Activated B cell treated with CpG ODN at 0.5 μM for 24 hours (primary cell): ENCODE results near the gene CLDN22. TPM values are rescaled to one million over a fixed set of nuclear protein-coding genes. Genes with fewer than 3 reads are reported as not detected.

Experiments used
- ATAC-seq: fragments of 200-7000 bp; cut with Tn5 transposase; one replicate; pipeline ENCODE4 v1.10.0; 2021; ENCODE audit warnings: low read depth, mild to moderate bottlenecking, moderate library complexity
- CTCF ChIA-PET: fragments of 350-600 bp; sonication (Branson Sonifier 250); formaldehyde crosslinking; loops from one replicate; lab custom pipeline; 2021; ENCODE audit warnings: antibody characterized with exemption; lab: Charles Lee
- POLR2A ChIA-PET: fragments of 350-600 bp; sonication (Branson Sonifier 250); formaldehyde crosslinking; loops from one replicate; lab custom pipeline; 2021; ENCODE audit warnings: antibody characterized with exemption; lab: Charles Lee
- DNase-seq: peaks from one replicate; pipeline ENCODE4 v3.0.0; 2022
- H3K27ac Mint-ChIP-seq: one replicate; pipeline ENCODE4 v1.8.0; 2020; ENCODE audit warnings: mixed read lengths
- H3K27me3 Mint-ChIP-seq: one replicate; pipeline ENCODE4 v1.8.0; 2021; ENCODE audit warnings: mixed read lengths
- H3K36me3 Mint-ChIP-seq: one replicate; pipeline ENCODE4 v1.8.0; 2021; ENCODE audit warnings: low read depth, mixed read lengths
- H3K4me1 Mint-ChIP-seq: one replicate; pipeline ENCODE4 v1.8.0; 2021; ENCODE audit warnings: mixed read lengths
- H3K4me3 Mint-ChIP-seq: one replicate; pipeline ENCODE4 v1.8.0; 2020; ENCODE audit warnings: mild to moderate bottlenecking, mixed read lengths
- H3K9me3 Mint-ChIP-seq: one replicate; pipeline ENCODE4 v1.8.0; 2020; ENCODE audit warnings: mixed read lengths
- CTCF ChIP-seq: fragments of 200-600 bp; IDR thresholded peaks from one replicate; pipeline ENCODE4 v1.8.0; 2022; ENCODE audit warnings: antibody characterized with exemption, mild to moderate bottlenecking
- intact Hi-C: fragments of 100-400 bp; cut with micrococcal nuclease; formaldehyde crosslinking; loops from one replicate; pipeline ENCODE4 v1.15.1; 2024
- total RNA-seq: library from RNA; stranded (reverse); gene quantifications from 2 replicates; pipeline ENCODE4 v1.2.3, GENCODE V29; 2022

The CLDN22 gene
- total RNA-seq, 1 donor from 2014 or later: not detected

GRCh38 chr4:183347146-183347545, 27.1 kb upstream of the CLDN22 start:
- peaks cover 2% of the 10 kb centered on the region for H3K4me1 Mint-ChIP-seq
- no peak overlapping the region for H3K4me3 Mint-ChIP-seq
- DNase-seq: no peak
- H3K9me3 Mint-ChIP-seq: no peaks in the 10 kb centered on the region
- TF ChIP-seq CTCF: no peak
- intact Hi-C loops: no loop called here
- ATAC-seq: no peak
- H3K36me3 Mint-ChIP-seq: no peaks in the 10 kb centered on the region
- POLR2A ChIA-PET: no interaction called here
- no peak overlapping the region for H3K27ac Mint-ChIP-seq
- CTCF ChIA-PET: no interaction called here
- peaks cover 14% of the 10 kb centered on the region for H3K27me3 Mint-ChIP-seq

GRCh38 chr4:183345261-183345660, 25.2 kb upstream of the CLDN22 start:
- Mint-ChIP-seq H3K4me1 (peaks cover 2% of the 10 kb centered on the region), H3K27ac (no peak overlapping the region), H3K27me3 (peaks cover 11% of the 10 kb centered on the region), H3K4me3 (no peak overlapping the region), H3K9me3 (no peaks in the 10 kb centered on the region), H3K36me3 (no peaks in the 10 kb centered on the region)
- CTCF ChIA-PET: no interaction called here
- intact Hi-C loops: no loop called here
- no peak for DNase-seq
- POLR2A ChIA-PET: no interaction called here
- TF ChIP-seq CTCF: no peak
- no peak for ATAC-seq

GRCh38 chr4:183344523-183345255, 24.6 kb upstream of the CLDN22 start:
- intact Hi-C loops: no loop called here
- ATAC-seq (no peak), DNase-seq (no peak)
- no peak for TF ChIP-seq CTCF
- Mint-ChIP-seq H3K4me3 (no peak overlapping the region), H3K9me3 (no peaks in the 10 kb centered on the region), H3K36me3 (no peaks in the 10 kb centered on the region), H3K4me1 (peaks cover 2% of the 10 kb centered on the region), H3K27me3 (peaks cover 11% of the 10 kb centered on the region), H3K27ac (no peak overlapping the region)
- ChIA-PET CTCF (no interaction called here), POLR2A (no interaction called here)

GRCh38 chr4:183343730-183344129, 23.7 kb upstream of the CLDN22 start:
- ChIA-PET POLR2A (no interaction called here), CTCF (no interaction called here)
- intact Hi-C loops: no loop called here
- no peaks in the 10 kb centered on the region for H3K36me3 Mint-ChIP-seq
- no peak for DNase-seq
- peaks cover 11% of the 10 kb centered on the region for H3K27me3 Mint-ChIP-seq
- H3K27ac Mint-ChIP-seq: no peak overlapping the region
- TF ChIP-seq CTCF: no peak
- no peaks in the 10 kb centered on the region for H3K9me3 Mint-ChIP-seq
- H3K4me1 Mint-ChIP-seq: peaks cover 2% of the 10 kb centered on the region
- no peak for ATAC-seq
- no peak overlapping the region for H3K4me3 Mint-ChIP-seq

- ATAC-seq (no peak), DNase-seq (no peak)
- POLR2A ChIA-PET: no interaction called here
- intact Hi-C loops: no loop called here
- peak overlapping the region; percentile 15 for H3K4me3 Mint-ChIP-seq
- no peaks in the 10 kb centered on the region for H3K36me3 Mint-ChIP-seq
- no peak overlapping the region for H3K27ac Mint-ChIP-seq
- peaks cover 2% of the 10 kb centered on the region for H3K4me1 Mint-ChIP-seq
- no peaks in the 10 kb centered on the region for H3K9me3 Mint-ChIP-seq
- TF ChIP-seq CTCF: no peak
- peaks cover 7% of the 10 kb centered on the region for H3K27me3 Mint-ChIP-seq
- CTCF ChIA-PET: no interaction called here
Observed at GRCh38 chr4:183342541-183343533, 22.8 kb upstream of the CLDN22 start.
